GM18499 (cell line): Measurements from ENCODE around the gene CBX4.

Experiments used
- ATAC-seq: cut with Tn5 transposase; IDR thresholded peaks from one replicate; pipeline ENCODE4 v1.9.1; 2021; ENCODE audit warnings: moderate number of reproducible peaks; ENCODE audit not compliant: insufficient read depth, unreplicated experiment

CBX4 gene

GRCh38 chr17:79842656-79843473, 3.6 kb upstream of the CBX4 start:
- no peak for ATAC-seq

GRCh38 chr17:79842136-79842655, 3.0 kb upstream of the CBX4 start:
- no peak for ATAC-seq

- ATAC-seq: no peak
These were observed 2.3 kb upstream of the CBX4 start for GRCh38 chr17:79841369-79842135.

GRCh38 chr17:79840989-79841286, 1.7 kb upstream of the CBX4 start:
- no peak for ATAC-seq

- ATAC-seq: no peak
These were observed 1.2 kb upstream of the CBX4 start for GRCh38 chr17:79840269-79840988.

GRCh38 chr17:79838522-79839274, 542 bp downstream of the CBX4 start:
- no peak for ATAC-seq

GRCh38 chr17:79837888-79838521, 1.2 kb downstream of the CBX4 start:
- no peak for ATAC-seq

GRCh38 chr17:79836972-79837887, 2.0 kb downstream of the CBX4 start:
- no peak for ATAC-seq

GRCh38 chr17:79836510-79836971, 2.7 kb downstream of the CBX4 start:
- no peak for ATAC-seq

- ATAC-seq: no peak
These were observed 3.2 kb downstream of the CBX4 start for GRCh38 chr17:79835953-79836509.

- no peak for ATAC-seq
These were observed 3.8 kb downstream of the CBX4 start for GRCh38 chr17:79835470-79835899.

- ATAC-seq: no peak
These were observed 4.4 kb downstream of the CBX4 start for GRCh38 chr17:79834565-79835469.

- ATAC-seq: no peak
These were observed 5.3 kb downstream of the CBX4 start for GRCh38 chr17:79833744-79834564.

GRCh38 chr17:79833110-79833450, 6.2 kb downstream of the CBX4 start:
- ATAC-seq: no peak

GRCh38 chr17:79832218-79833109, 6.8 kb downstream of the CBX4 start:
- ATAC-seq: no peak
